GM18951 (cell line): ENCODE measurements around the gene HHIPL1.

ENCODE experiments used
- POLR2A ChIP-seq: IDR thresholded peaks from 4 replicates; pipeline ENCODE4 v1.6.1; 2011; ENCODE audit warnings: mild to moderate bottlenecking; ENCODE audit not compliant: insufficient read length, insufficient read depth; ENCODE audit errors: extremely low read depth
- in situ Hi-C: fragments of 300-500 bp; cut with MboI; formaldehyde crosslinking; loops from one replicate; pipeline ENCODE4 v1.12.0; 2022; ENCODE audit warnings: low sequenced_read_pairs, mixed read lengths, inconsistent platforms; ENCODE audit not compliant: unreplicated experiment

Gene HHIPL1

DNA sequence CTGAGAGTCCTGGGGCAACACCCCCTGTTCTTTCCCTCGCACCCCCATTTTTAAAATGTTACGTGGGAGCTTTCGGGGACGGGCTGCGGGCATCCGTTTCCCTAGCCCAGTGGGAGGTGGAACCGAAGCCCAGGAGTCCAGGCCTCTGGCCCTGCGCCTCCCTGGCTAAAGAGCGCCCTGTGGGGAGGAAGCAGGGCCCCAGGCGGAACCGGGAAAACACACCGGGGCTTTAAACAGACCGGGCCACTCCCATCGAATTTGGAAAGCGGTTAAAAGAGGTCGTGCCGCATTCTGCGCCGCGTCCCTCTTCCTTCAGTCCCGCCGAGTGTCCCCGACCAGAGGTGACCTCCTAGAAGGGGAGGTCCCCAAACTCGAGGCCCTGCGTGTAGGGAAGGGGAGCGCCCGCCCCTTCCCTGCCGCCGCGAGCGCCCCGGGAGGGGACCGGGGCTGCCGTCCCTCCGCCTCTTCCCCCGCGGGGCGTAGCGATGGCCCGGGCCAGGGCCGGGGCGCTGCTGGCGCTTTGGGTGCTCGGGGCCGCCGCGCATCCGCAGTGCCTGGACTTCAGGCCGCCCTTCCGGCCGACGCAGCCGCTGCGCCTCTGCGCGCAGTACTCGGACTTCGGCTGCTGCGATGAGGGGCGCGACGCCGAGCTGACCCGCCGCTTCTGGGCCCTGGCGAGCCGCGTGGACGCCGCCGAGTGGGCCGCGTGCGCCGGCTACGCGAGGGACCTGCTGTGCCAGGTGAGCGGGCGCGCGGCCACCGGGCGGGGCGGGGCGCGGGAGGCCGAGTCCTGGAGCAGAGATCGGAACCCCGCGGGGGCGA lies at the start of gene HHIPL1:
Gene HHIPL1 (plus strand): TSS at position 407 of the 822 bp plus-strand sequence. CDS start 79 bp downstream, at position 486.
- TF ChIP-seq POLR2A, result no peak
- in situ Hi-C loops, result no loop called here

GRCh38 chr14:99595524-99595923 lies 49.4 kb upstream of the HHIPL1 start:
- in situ Hi-C loops, result no loop called here
- TF ChIP-seq POLR2A, result no peak

DNA sequence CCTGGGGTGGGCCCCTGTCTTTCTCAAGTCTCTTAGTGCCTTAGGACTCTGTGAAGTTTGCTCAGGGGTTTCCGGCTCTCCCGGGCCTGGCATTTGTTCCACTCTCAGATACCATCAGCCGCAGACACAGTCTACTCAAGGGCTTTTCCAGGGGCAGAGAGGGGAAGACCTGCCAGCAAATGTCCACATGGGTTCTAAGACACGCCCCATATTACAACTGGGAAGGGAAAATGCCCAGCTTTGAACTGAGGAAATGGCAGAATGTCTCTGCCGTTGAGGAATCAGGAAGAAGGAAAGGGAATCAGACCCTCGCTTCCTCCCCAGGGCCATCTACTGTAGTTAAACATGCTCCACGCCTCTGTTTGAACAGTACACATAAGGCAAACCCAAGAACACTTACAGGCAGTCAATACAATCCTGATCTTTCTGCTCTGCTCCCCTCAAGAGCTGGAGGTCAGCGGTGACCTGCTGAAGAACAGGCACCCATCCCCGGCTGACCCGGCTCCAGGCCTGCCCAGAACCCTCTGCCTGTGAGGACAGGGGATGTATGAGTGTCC lies 48.8 kb upstream of the HHIPL1 start:
- in situ Hi-C loops, result no loop called here
- TF ChIP-seq POLR2A, result no peak

GRCh38 chr14:99596772-99597171 lies 48.2 kb upstream of the HHIPL1 start:
- in situ Hi-C loops, result no loop called here
- no peak for TF ChIP-seq POLR2A

- in situ Hi-C loops, result no loop called here
- TF ChIP-seq POLR2A, result no peak
Observed at GRCh38 chr14:99597911-99598600, 46.9 kb upstream of the HHIPL1 start.

DNA sequence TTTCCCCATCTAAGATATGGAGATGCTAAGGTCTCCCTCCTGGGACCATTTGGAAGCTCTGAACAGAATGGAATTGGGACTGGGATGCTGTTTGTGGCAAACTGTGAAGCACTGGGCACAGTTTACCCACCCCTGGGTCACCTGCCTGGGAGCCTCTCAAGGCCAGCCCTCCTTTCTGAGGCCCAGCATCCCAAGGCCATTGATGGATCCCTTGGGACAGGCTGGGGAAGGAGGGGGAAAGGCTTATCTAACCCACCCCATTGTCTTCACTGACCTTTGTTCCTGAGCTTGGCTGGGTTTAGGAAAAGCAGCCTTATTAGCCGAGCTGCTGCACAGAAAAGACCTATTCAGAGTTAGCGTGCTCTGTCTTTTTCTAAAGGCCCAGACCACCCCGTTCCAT lies 46.2 kb upstream of the HHIPL1 start:
- TF ChIP-seq POLR2A, result no peak
- in situ Hi-C loops, result no loop called here

- no peak for TF ChIP-seq POLR2A
- in situ Hi-C loops, result no loop called here
Observed at GRCh38 chr14:99599393-99599792, 45.5 kb upstream of the HHIPL1 start.

- TF ChIP-seq POLR2A, result no peak
- in situ Hi-C loops, result no loop called here
Observed at GRCh38 chr14:99600232-99600888, 44.6 kb upstream of the HHIPL1 start.

DNA sequence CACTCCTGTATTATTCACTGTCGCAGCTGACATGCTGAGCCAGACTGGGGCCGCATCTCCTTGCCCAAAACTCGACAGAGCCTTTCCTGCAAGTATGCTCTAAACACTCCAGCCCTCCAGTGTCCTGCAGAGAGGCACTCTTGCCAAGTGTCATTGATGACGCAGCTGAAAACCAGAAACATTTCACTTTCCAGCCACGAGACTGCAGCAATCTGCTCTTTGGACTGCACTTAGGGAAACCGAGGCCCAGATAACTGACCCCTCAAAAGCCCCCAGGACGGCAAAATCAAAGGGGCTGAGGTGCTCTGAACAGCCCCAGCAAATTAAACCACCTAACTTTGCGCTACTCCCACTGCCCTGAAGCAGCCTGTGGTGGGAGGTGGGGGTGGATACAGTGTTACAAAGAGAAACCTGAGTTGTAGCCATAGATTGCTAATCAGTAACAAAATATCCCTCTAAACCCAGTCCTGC lies 43.5 kb upstream of the HHIPL1 start:
- in situ Hi-C loops, result no loop called here

GRCh38 chr14:99602054-99602787 lies 42.7 kb upstream of the HHIPL1 start:
- in situ Hi-C loops, result no loop called here
- no peak for TF ChIP-seq POLR2A

More for the DNA sequence above, 43.5 kb upstream of the HHIPL1 start:
- no peak for TF ChIP-seq POLR2A

DNA sequence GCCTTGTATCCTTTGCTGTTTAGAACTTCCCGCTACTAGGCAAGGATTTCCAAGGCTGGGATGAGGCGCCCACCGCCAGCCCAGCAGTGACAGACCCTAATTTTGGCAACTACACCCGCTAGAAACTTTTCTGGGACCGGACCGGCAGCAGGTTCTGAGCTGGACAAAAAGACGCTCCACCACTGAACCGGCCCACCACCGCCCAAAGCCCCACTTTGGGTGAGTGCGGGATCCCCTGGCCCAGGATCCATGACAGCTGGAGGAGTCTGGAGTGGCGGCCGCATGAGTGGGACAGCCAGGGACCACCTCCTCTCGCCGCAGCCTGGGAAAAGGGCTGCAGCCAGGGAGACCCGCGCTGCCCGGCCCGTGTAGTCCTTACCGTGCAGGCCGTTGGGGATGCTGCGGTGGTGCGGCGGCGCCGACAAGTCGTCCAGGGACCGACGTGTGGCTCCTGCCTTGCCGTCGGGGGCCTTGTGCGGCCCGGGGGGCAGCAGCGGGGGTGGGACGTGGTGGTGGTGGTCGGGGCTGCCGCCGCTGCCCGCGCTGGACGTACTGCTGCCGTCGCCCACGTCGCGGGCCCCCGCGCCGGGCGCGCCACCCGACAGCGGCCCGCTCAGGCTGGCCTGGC lies 42.0 kb upstream of the HHIPL1 start:
- TF ChIP-seq POLR2A, result no peak
- in situ Hi-C loops, result no loop called here
